ENCODE results near the gene FRS2. TPM values are rescaled to one million over a fixed set of nuclear protein-coding genes. Genes with fewer than 3 reads are reported as not detected.

FRS2 gene
- total and polyA plus RNA-seq, 2 of the 4 experiments (the other 2 are of a cell fraction), result 12.4 to 58.3 TPM

DNA sequence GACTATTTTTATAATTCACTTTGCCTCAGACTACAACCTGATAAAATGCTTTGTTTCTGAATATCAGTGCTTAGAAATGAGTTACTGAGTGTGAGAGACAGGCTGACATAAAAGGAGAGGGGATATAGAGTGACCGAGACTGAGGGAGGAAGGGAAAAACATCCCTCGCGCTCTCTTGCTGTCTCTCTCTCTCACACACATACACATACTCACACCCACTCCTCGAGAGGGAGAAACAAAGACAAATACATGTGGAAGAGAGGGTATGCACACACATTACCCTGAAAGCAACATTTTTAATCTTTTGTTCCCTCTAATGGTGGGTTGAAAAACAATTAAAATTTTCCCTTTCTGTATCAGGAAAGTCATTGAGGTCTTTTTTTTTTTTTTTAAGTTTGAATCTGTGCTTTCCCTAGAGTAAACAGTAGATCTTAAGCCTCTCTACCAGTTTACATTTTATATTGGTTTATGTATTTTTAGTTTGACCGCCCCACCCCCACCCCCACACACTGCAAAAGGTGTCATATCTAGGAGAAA is 45.3 kb downstream of the FRS2 start:
- peak overlapping the region; percentile 62 for H2BK5ac ChIP-seq (ENCODE audit: low read depth, low read length, poor library complexity, severe bottlenecking)
- H3K4me1 ChIP-seq (ENCODE audit: control insufficient read depth, insufficient read depth, low read length), result peaks cover 11% of the 10 kb centered on the region
- H3K36me3 ChIP-seq (ENCODE audit: control insufficient read depth, insufficient read depth, low read length), result peaks cover 2% of the 10 kb centered on the region; the same call in 1 of the 2 replicates
- no peak for TF ChIP-seq NFE2L2 (IDR thresholded peaks at IDR 0.05; ENCODE audit: low read depth, low read length)
- no peak for TF ChIP-seq RFX5 (IDR thresholded peaks at IDR 0.05; ENCODE audit: low read depth, low read length)
- TF ChIP-seq MAZ (IDR thresholded peaks at IDR 0.05; ENCODE audit: borderline replicate concordance, low read depth, low read length), result no peak
- no peak for TF ChIP-seq CEBPB (IDR thresholded peaks at IDR 0.05; ENCODE audit: low read depth, low read length)
- TF ChIP-seq, protein P1, sequence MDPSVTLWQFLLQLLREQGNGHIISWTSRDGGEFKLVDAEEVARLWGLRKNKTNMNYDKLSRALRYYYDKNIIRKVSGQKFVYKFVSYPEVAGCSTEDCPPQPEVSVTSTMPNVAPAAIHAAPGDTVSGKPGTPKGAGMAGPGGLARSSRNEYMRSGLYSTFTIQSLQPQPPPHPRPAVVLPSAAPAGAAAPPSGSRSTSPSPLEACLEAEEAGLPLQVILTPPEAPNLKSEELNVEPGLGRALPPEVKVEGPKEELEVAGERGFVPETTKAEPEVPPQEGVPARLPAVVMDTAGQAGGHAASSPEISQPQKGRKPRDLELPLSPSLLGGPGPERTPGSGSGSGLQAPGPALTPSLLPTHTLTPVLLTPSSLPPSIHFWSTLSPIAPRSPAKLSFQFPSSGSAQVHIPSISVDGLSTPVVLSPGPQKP (IDR thresholded peaks at IDR 0.05; ENCODE audit: borderline replicate concordance, low read depth, low read length), result no peak
- TF ChIP-seq FOS (IDR thresholded peaks at IDR 0.05; ENCODE audit: low read depth, low read length), result no peak
- TF ChIP-seq POLR2A (IDR thresholded peaks at IDR 0.05; ENCODE audit: low read depth, low read length), result no peak
- TF ChIP-seq, protein P2, sequence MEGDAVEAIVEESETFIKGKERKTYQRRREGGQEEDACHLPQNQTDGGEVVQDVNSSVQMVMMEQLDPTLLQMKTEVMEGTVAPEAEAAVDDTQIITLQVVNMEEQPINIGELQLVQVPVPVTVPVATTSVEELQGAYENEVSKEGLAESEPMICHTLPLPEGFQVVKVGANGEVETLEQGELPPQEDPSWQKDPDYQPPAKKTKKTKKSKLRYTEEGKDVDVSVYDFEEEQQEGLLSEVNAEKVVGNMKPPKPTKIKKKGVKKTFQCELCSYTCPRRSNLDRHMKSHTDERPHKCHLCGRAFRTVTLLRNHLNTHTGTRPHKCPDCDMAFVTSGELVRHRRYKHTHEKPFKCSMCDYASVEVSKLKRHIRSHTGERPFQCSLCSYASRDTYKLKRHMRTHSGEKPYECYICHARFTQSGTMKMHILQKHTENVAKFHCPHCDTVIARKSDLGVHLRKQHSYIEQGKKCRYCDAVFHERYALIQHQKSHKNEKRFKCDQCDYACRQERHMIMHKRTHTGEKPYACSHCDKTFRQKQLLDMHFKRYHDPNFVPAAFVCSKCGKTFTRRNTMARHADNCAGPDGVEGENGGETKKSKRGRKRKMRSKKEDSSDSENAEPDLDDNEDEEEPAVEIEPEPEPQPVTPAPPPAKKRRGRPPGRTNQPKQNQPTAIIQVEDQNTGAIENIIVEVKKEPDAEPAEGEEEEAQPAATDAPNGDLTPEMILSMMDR (conservative IDR thresholded peaks at IDR 0.05; ENCODE audit: low read depth, low read length), result no peak
- no peak for TF ChIP-seq CHD1 (IDR thresholded peaks at IDR 0.05; ENCODE audit: low read depth, low read length)
- TF ChIP-seq, protein P3, sequence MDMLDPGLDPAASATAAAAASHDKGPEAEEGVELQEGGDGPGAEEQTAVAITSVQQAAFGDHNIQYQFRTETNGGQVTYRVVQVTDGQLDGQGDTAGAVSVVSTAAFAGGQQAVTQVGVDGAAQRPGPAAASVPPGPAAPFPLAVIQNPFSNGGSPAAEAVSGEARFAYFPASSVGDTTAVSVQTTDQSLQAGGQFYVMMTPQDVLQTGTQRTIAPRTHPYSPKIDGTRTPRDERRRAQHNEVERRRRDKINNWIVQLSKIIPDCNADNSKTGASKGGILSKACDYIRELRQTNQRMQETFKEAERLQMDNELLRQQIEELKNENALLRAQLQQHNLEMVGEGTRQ (IDR thresholded peaks at IDR 0.05; ENCODE audit: low read depth, low read length), result no peak
- no peak for TF ChIP-seq RAD21 (IDR thresholded peaks at IDR 0.05; ENCODE audit: low read length)
- no peak for TF ChIP-seq MAFK (IDR thresholded peaks at IDR 0.05; ENCODE audit: low read depth, low read length)
- TF ChIP-seq MXI1 (IDR thresholded peaks at IDR 0.05; ENCODE audit: borderline replicate concordance, low read depth, low read length), result no peak
- no peak for TF ChIP-seq RCOR1 (IDR thresholded peaks at IDR 0.05; ENCODE audit: insufficient replicate concordance, low read length)
- no peak for TF ChIP-seq SMC3 (IDR thresholded peaks at IDR 0.05; ENCODE audit: low read depth, low read length)
- no peak for TF ChIP-seq BHLHE40 (IDR thresholded peaks at IDR 0.05; ENCODE audit: low read depth, low read length)
- ChIA-PET CTCF (interaction anchor here (0.6 to 1.0 kb wide), 3 partner anchors 56 to 137 kb away, joined by 3 to 5 read pairs (median 4); no protein-coding TSS in a partner anchor), POLR2A (ENCODE audit: unreplicated experiment) (no interaction called here)
- H3K4me3 ChIP-seq (ENCODE audit: insufficient read depth, low read depth, low read length), result no peak overlapping the region
- no CpG with 5 or more reads among the region's 5 CpGs for WGBS, 2 experiments (ENCODE audit: extremely low coverage in 2 of 2, insufficient read length in 1 of 2)
- H3K27me3 ChIP-seq (ENCODE audit: control insufficient read depth, insufficient read depth, low read length), result no peaks in the 10 kb centered on the region
- intact Hi-C loops (cut with micrococcal nuclease), result no loop called here
- H2AFZ ChIP-seq (replicated peaks; ENCODE audit: low read length, poor library complexity), result no peak overlapping the region
- peak overlapping the region; percentile 84; the same call in 1 of the 2 replicates for H2BK20ac ChIP-seq (ENCODE audit: low read depth, low read length)
- ATAC-seq (ENCODE audit: low read depth), result peak; percentile 52
- BruUV-seq (replicated peaks), result no TSS peak
- no peaks in the 10 kb centered on the region for H3K9me3 ChIP-seq (ENCODE audit: control insufficient read depth, insufficient read depth, low read length)
- H3K4me2 ChIP-seq (ENCODE audit: low read depth, low read length), result peak overlapping the region; percentile 85
- H4K20me1 ChIP-seq (ENCODE audit: insufficient read depth, low read length), result peaks cover 28% of the 10 kb centered on the region
- peak overlapping the region; percentile 90 for H3K23ac ChIP-seq (ENCODE audit: low read depth, low read length)
- H2AK5ac ChIP-seq (ENCODE audit: low read depth, low read length), result peak overlapping the region; percentile 13; the same call in 1 of the 2 replicates
- H4K5ac ChIP-seq (ENCODE audit: low read depth, low read length), result peak overlapping the region; percentile 2
- peak overlapping the region; percentile 36; the same call in 1 of the 2 replicates for H3K27ac ChIP-seq (ENCODE audit: insufficient read depth, low read length)
- peaks cover 27 to 73% of the 10 kb centered on the region in 2 experiments for H3K79me1 ChIP-seq (ENCODE audit: low read depth in 1 of 2, low read length in 2 of 2)
- H3K56ac ChIP-seq (ENCODE audit: extremely low read depth, insufficient read depth, low read length), result no peak overlapping the region
- H3K9me1 ChIP-seq (ENCODE audit: insufficient read depth, low read length), result peaks cover 8% of the 10 kb centered on the region
- no peak overlapping the region for H2BK15ac ChIP-seq (ENCODE audit: low read depth, low read length)
- H3K18ac ChIP-seq (ENCODE audit: low read depth, low read length), result peak overlapping the region; percentile 80
- DNase-seq, result peak; percentile 36
- H4K91ac ChIP-seq (ENCODE audit: insufficient read depth, low read depth, low read length), result no peak overlapping the region
- H2AK9ac ChIP-seq (replicated peaks; ENCODE audit: low read depth, low read length, poor library complexity), result no peak overlapping the region
- H3K9ac ChIP-seq (ENCODE audit: low read depth, low read length), result peak overlapping the region; percentile 3; the same call in 1 of the 2 replicates
- dilution Hi-C loops (cut with HindIII; ENCODE audit: low sequenced_read_pairs, unreplicated experiment), result no loop called here
- H2BK120ac ChIP-seq (ENCODE audit: low read depth, low read length), result peak overlapping the region; percentile 78
- H4K8ac ChIP-seq (ENCODE audit: low read depth in 2 of 2, low read length in 2 of 2), result peak overlapping the region in 1 of 2 experiments; percentile 32; a peak in 2 of 4 replicates
- H3K4ac ChIP-seq (ENCODE audit: low read depth, low read length), result peak overlapping the region; percentile 83
- in situ Hi-C loops (cut with MboI; ENCODE audit: low sequenced_read_pairs), result no loop called here
- peak overlapping the region; percentile 91 for H3K14ac ChIP-seq (replicated peaks; ENCODE audit: low read depth, low read length)
